Measurements from ENCODE around the gene HS1BP3.

HS1BP3 gene

GRCh38 chr2:20609995-20610357 lies 40.9 kb downstream of the HS1BP3 start:
- no peaks in the 10 kb centered on the region for H3K4me1 Mint-ChIP-seq
- no peak overlapping the region for H3K4me3 Mint-ChIP-seq
- H3K9me3 Mint-ChIP-seq = no peaks in the 10 kb centered on the region
- H3K36me3 Mint-ChIP-seq (ENCODE audit: insufficient read depth) = no peaks in the 10 kb centered on the region
- H3K27me3 Mint-ChIP-seq = no peaks in the 10 kb centered on the region
- no peak overlapping the region for H3K27ac Mint-ChIP-seq (ENCODE audit: low read depth)
- no peak for DNase-seq (ENCODE audit: low spot score in 2 of 2)
- no peak for ATAC-seq (replicated peaks; ENCODE audit: extremely low read depth, poor library complexity, severe bottlenecking)

- Mint-ChIP-seq H3K9me3 (no peaks in the 10 kb centered on the region), H3K4me1 (no peaks in the 10 kb centered on the region), H3K27me3 (no peaks in the 10 kb centered on the region), H3K36me3 (ENCODE audit: insufficient read depth) (no peaks in the 10 kb centered on the region), H3K4me3 (no peak overlapping the region), H3K27ac (ENCODE audit: low read depth) (no peak overlapping the region)
- DNase-seq (ENCODE audit: low spot score in 2 of 2) = no peak
- no peak for ATAC-seq (replicated peaks; ENCODE audit: extremely low read depth, poor library complexity, severe bottlenecking)
Observed at GRCh38 chr2:20609349-20609994, 41.4 kb downstream of the HS1BP3 start.

GRCh38 chr2:20608666-20609348 lies 42.1 kb downstream of the HS1BP3 start:
- Mint-ChIP-seq H3K27me3 (no peaks in the 10 kb centered on the region), H3K4me3 (no peak overlapping the region), H3K36me3 (ENCODE audit: insufficient read depth) (no peaks in the 10 kb centered on the region), H3K9me3 (no peaks in the 10 kb centered on the region), H3K27ac (ENCODE audit: low read depth) (no peak overlapping the region), H3K4me1 (no peaks in the 10 kb centered on the region)
- ATAC-seq (replicated peaks; ENCODE audit: extremely low read depth, poor library complexity, severe bottlenecking) (no peak), DNase-seq (ENCODE audit: low spot score in 2 of 2) (no peak)

GRCh38 chr2:20607446-20607845 lies 43.5 kb downstream of the HS1BP3 start:
- no peak overlapping the region for H3K4me3 Mint-ChIP-seq
- H3K4me1 Mint-ChIP-seq = no peaks in the 10 kb centered on the region
- no peaks in the 10 kb centered on the region for H3K27me3 Mint-ChIP-seq
- no peak for DNase-seq (ENCODE audit: low spot score in 2 of 2)
- no peak for ATAC-seq (replicated peaks; ENCODE audit: extremely low read depth, poor library complexity, severe bottlenecking)
- no peak overlapping the region for H3K27ac Mint-ChIP-seq (ENCODE audit: low read depth)
- H3K9me3 Mint-ChIP-seq = no peaks in the 10 kb centered on the region
- no peaks in the 10 kb centered on the region for H3K36me3 Mint-ChIP-seq (ENCODE audit: insufficient read depth)

DNA sequence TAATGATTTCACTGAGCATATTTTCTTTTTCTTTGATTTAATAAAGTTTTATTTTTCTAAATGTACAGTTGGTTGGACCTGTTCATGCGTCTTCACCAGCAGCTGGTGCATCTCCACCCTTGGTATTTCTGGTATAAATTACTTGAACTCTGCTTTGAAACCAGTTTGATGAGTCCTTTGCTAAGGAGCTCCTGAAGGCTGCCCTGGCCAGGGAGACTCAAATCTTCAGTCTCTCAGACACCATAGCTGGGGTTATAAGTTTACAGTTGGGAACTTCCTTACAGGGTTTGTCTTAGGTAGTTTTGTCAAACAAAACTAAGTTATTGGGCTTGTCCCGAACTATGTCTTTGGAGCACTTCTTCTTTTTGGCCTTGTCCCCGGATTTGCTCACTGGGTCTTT lies 44.7 kb downstream of the HS1BP3 start:
- Mint-ChIP-seq H3K27me3 (no peaks in the 10 kb centered on the region), H3K36me3 (ENCODE audit: insufficient read depth) (no peaks in the 10 kb centered on the region)

GRCh38 chr2:20604951-20605381 lies 45.9 kb downstream of the HS1BP3 start:
- no peak overlapping the region for H3K27ac Mint-ChIP-seq (ENCODE audit: low read depth)
- no peaks in the 10 kb centered on the region for H3K4me1 Mint-ChIP-seq
- no peaks in the 10 kb centered on the region for H3K9me3 Mint-ChIP-seq

More for the DNA sequence above, 44.7 kb downstream of the HS1BP3 start:
- no peak for DNase-seq (ENCODE audit: low spot score in 2 of 2)
- Mint-ChIP-seq H3K9me3 (no peaks in the 10 kb centered on the region), H3K4me1 (no peaks in the 10 kb centered on the region), H3K27ac (ENCODE audit: low read depth) (no peak overlapping the region), H3K4me3 (no peak overlapping the region)
- ATAC-seq (replicated peaks; ENCODE audit: extremely low read depth, poor library complexity, severe bottlenecking) = no peak

GRCh38 chr2:20604401-20604911 lies 46.4 kb downstream of the HS1BP3 start:
- Mint-ChIP-seq H3K9me3 (no peaks in the 10 kb centered on the region), H3K4me1 (no peaks in the 10 kb centered on the region), H3K4me3 (no peak overlapping the region), H3K27me3 (no peaks in the 10 kb centered on the region), H3K36me3 (ENCODE audit: insufficient read depth) (no peaks in the 10 kb centered on the region), H3K27ac (ENCODE audit: low read depth) (no peak overlapping the region)
- no peak for DNase-seq (ENCODE audit: low spot score in 2 of 2)
- ATAC-seq (replicated peaks; ENCODE audit: extremely low read depth, poor library complexity, severe bottlenecking) = no peak

More at GRCh38 chr2:20604951-20605381, 45.9 kb downstream of the HS1BP3 start:
- Mint-ChIP-seq H3K27me3 (no peaks in the 10 kb centered on the region), H3K4me3 (no peak overlapping the region), H3K36me3 (ENCODE audit: insufficient read depth) (no peaks in the 10 kb centered on the region)
- DNase-seq (ENCODE audit: low spot score in 2 of 2) = no peak
- no peak for ATAC-seq (replicated peaks; ENCODE audit: extremely low read depth, poor library complexity, severe bottlenecking)

- no peak overlapping the region for H3K27ac Mint-ChIP-seq (ENCODE audit: low read depth)
- no peaks in the 10 kb centered on the region for H3K36me3 Mint-ChIP-seq (ENCODE audit: insufficient read depth)
Observed at GRCh38 chr2:20603791-20604190, 47.1 kb downstream of the HS1BP3 start.

DNA sequence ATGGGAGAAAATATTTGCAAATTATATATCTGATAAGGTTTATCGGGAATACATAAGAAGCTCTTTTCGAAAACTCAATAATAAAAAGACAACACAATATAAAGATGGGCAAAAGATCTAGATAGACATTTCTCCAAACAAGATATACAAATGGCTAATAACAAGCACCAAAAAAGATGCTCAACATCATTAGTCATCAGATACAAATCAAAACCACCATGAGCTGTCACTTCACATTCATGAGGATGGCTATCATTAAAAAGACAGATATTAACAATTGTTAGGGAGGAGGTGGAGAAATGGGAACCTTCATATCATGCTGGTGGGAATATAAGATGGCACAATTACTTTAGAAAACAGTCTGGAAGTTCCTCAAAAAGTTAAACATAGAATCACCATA lies 48.1 kb downstream of the HS1BP3 start:
- no peak for DNase-seq (ENCODE audit: low spot score in 2 of 2)
- no peak for ATAC-seq (replicated peaks; ENCODE audit: extremely low read depth, poor library complexity, severe bottlenecking)
- Mint-ChIP-seq H3K4me3 (no peak overlapping the region), H3K9me3 (no peaks in the 10 kb centered on the region), H3K36me3 (ENCODE audit: insufficient read depth) (no peaks in the 10 kb centered on the region), H3K27ac (ENCODE audit: low read depth) (no peak overlapping the region), H3K4me1 (no peaks in the 10 kb centered on the region), H3K27me3 (no peaks in the 10 kb centered on the region)

More at GRCh38 chr2:20603791-20604190, 47.1 kb downstream of the HS1BP3 start:
- ATAC-seq (replicated peaks; ENCODE audit: extremely low read depth, poor library complexity, severe bottlenecking) = no peak
- H3K9me3 Mint-ChIP-seq = no peaks in the 10 kb centered on the region
- DNase-seq (ENCODE audit: low spot score in 2 of 2) = no peak
- H3K4me3 Mint-ChIP-seq = no peak overlapping the region
- H3K4me1 Mint-ChIP-seq = no peaks in the 10 kb centered on the region
- H3K27me3 Mint-ChIP-seq = no peaks in the 10 kb centered on the region

GRCh38 chr2:20600756-20601325 lies 50.1 kb downstream of the HS1BP3 start:
- Mint-ChIP-seq H3K27ac (ENCODE audit: low read depth) (no peak overlapping the region), H3K27me3 (no peaks in the 10 kb centered on the region), H3K36me3 (ENCODE audit: insufficient read depth) (no peaks in the 10 kb centered on the region), H3K9me3 (no peaks in the 10 kb centered on the region), H3K4me1 (peaks cover 4% of the 10 kb centered on the region), H3K4me3 (no peak overlapping the region)
- ATAC-seq (replicated peaks; ENCODE audit: extremely low read depth, poor library complexity, severe bottlenecking) (no peak), DNase-seq (ENCODE audit: low spot score in 2 of 2) (no peak)

DNA sequence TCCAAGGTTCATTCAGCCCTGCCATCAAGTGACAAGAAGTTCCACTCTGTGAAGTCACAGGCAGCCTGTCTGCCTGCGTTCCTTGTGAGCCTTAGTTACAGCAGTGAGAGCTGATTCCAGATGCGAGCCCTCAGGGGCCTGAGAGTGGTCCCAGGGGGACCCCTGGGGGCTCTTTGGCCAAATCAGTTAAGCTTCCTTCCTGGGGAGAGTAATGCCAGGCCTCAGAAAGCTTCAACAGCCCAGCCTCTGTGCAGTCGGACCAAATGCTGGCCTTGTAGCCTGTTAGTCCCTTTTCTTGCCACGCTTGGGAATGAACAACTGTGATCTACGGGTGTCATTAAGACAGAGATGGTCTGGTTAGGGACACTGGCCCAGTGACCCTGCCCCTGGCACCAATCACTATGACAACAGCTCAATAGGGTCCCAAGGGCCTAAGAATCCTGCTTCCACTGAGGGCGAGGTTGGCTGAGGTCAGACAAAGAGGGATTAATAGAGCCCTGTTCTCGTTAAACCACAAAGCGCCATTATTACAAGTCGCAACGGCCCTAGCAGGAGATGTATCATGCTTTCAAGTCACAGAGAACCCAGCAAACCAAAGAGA lies 50.9 kb downstream of the HS1BP3 start:
- H3K27ac Mint-ChIP-seq (ENCODE audit: low read depth) = no peak overlapping the region
- peaks cover 8% of the 10 kb centered on the region for H3K4me1 Mint-ChIP-seq
- DNase-seq (ENCODE audit: low spot score in 2 of 2) (no peak), ATAC-seq (replicated peaks; ENCODE audit: extremely low read depth, poor library complexity, severe bottlenecking) (no peak)
- H3K9me3 Mint-ChIP-seq = no peaks in the 10 kb centered on the region
- H3K27me3 Mint-ChIP-seq = no peaks in the 10 kb centered on the region
- H3K36me3 Mint-ChIP-seq (ENCODE audit: insufficient read depth) = no peaks in the 10 kb centered on the region
- H3K4me3 Mint-ChIP-seq = no peak overlapping the region

- H3K36me3 Mint-ChIP-seq (ENCODE audit: insufficient read depth) = no peaks in the 10 kb centered on the region
- peaks cover 8% of the 10 kb centered on the region for H3K4me1 Mint-ChIP-seq
- ATAC-seq (replicated peaks; ENCODE audit: extremely low read depth, poor library complexity, severe bottlenecking) = no peak
- H3K9me3 Mint-ChIP-seq = no peaks in the 10 kb centered on the region
- H3K4me3 Mint-ChIP-seq = no peak overlapping the region
- no peak overlapping the region for H3K27ac Mint-ChIP-seq (ENCODE audit: low read depth)
- H3K27me3 Mint-ChIP-seq = no peaks in the 10 kb centered on the region
- DNase-seq (ENCODE audit: low spot score in 2 of 2) = no peak
Observed at GRCh38 chr2:20599001-20599600, 51.8 kb downstream of the HS1BP3 start.
